NCI-H2227 treated with DMSO at 0.1 percent for 48 hours (cell line): ENCODE data around the gene CD22.

Experiments
- DNase-seq: peaks from one replicate; lab custom pipeline; 2025; lab: John Stamatoyannopoulos, UW

The CD22 gene

DNA sequence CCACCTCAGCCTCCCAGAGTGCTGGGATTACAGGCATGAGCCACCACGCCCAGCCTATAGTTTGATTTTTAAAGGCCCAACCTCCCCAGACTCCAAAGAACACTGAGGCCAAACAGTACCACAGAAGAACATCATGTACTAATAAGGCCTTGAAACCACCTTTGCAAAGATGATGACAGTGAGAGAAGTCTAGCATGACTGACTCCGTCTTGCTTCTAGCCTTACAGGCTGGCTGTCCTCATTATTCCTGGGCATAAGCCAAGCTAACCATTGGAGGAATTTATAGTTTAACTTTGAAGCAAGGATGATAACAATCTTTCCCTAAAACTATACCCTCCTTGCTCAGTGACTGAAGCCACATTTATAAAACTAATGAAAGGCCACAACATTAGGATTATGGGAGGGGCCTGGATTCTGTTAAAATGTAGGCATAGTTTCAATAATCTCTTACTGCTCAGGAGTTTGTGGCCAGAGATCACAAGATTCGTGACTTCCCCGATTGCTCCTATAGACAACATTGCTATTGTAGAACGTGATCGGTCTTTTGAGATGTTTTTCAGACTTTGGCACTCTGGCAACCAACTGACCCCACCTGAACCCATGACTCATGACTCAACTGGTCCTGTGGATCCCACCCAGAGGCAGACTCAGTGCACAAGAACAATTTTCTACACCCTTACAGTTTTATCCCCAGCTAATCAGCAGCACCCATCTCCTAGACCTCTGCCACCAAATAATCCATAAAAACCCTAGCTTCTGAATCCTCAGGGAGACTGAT lies 59.5 kb downstream of the CD22 start:
- no peak for DNase-seq

DNA sequence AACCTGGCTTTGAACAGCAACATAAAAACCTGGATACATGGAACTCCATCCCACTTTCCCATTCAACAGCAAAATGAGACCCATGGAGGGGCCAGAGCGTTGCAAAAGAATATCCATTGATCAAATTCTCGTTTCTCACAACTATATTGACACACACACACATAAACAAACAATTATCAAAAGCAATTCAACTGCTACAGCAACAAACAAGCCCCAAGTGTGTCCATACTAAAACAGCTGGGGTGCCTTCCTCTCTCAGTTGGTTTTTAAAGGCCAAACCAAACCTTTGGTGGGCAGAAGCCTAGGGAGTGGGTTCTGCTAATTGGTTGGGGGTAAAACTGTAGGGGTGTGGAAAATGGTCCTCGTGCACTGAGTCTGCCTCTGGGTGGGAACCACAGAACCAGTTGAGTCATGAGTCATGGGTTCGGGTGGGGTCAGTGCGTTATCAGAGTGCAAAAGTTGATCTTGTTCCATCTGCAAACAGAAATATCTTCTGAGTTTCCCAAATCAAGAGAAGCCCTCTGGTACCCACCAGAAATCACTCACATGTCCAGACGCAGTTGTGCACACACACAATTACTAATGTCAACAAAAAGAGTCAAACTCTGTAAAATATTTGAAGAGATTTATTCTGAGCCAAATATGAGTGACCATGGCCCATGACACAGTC lies 60.3 kb downstream of the CD22 start:
- DNase-seq: no peak

DNA sequence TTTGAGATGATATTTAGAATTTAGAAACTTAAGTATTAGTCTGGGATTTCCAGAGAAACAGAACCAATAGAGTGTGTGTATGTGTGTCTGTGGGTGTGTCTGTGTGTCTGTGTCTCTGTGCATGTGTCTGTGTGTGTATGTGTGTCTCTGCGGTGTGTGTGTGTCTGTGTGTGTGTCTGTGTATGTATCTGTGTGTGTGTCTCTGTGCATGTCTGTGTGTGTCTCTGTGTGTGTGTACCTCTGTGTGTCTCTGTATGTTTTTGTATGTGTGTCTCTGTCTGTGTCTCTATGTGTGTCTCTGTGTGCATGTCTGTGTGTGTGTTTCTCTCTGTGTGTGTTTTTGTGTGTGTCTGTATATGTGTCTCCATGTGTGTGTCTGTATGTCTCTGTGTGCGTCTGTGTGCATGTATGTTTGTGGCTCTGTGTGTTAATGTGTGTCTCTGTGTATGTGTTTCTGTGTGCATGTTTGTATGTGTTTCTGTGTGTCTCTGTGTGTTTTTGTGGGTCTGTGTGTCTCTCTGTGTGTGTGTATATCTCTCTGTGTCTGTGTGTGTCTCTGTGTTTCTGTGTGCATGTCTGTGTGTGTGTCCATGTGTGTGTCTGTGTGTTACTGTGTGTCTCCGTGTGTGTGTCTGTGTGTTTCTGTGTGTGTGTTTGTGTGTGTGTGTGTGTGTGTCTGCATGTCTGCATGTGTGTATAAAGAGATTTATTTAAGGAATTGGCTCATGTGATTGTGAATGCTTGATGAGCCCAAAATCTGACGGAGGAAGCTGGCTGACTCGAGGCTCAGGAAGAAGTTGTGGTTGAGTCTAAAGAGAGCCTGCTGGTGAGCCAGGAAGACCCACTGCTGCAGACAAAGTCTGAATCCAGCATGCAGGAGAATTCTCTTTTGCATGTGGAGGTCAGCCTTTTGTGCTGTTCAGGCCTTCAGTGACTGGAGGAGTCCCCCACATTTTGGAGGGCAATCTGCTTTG lies 64.0 kb downstream of the CD22 start:
- DNase-seq: no peak

DNA sequence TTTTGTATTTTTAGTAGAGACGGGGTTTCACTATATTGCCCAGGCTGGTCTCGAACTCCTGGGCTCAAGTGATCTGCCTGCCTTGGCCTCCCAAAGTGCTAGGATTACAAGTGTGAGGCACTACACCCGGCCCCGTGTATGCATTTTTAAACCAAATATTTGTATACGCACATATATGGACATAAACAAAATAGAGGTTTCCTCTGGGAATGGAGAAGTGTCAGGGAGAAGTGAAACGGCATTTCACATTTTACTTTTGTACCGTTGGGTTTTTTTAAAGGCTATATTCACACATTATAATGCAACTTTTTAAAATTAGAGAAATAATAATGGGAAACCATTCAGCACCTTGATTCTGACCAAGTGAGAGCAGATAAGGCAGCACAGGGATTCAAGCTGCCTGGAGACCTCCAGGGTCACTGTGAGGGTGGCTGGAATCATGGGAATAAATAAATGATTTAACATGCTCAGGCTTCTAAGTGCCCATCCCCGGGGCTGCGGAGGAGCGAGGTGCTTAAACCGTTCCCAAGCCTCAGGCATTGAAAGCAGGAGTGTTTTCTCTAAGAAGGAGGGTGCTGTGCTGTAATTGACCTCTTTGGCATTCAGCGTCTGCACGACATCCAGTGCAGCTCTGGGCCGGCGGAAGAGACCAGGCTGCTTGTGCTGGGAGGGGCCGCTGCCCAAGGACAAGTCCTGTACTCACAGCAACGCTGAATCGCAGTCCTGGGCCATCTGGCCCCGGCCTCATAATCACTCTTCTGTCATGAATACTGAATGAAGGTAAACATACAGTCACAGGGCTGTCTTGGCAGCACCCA lies 66.6 kb downstream of the CD22 start:
- peak; percentile 85 for DNase-seq

DNA sequence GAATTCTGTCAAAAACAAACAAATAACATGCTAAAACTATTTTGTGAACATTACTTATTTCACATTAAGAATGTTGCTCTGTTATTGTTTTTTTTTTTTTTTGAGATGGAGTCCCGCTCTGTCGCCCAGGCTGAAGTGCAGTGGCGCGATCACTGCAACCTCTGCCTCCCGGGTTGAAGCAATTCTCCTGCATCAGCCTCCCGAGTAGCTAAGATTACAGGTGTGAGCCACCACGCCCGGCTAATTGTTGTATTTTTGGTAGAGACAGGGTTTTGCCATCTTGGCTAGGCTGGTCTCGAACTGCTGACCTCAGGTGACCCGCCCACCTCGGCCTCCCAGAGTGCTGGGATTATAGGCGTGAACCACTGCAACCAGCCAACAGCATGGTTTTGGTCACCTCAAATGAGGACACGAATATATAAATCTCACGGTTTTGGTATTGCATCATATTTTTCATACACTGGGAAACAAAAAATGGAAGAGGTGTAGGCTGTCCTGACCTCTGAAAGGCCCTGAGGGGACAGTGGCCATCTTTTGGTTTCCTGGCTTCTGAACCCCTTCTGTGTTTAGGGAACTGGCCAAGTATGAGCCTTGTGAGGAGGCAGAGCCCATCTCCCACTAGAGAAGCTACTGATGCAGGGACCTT lies 67.4 kb downstream of the CD22 start:
- DNase-seq: no peak
